ENCODE results near the gene PRSS22. TPM values are rescaled to one million over a fixed set of nuclear protein-coding genes. Genes with fewer than 3 reads are reported as not detected.

The PRSS22 gene, protein sequence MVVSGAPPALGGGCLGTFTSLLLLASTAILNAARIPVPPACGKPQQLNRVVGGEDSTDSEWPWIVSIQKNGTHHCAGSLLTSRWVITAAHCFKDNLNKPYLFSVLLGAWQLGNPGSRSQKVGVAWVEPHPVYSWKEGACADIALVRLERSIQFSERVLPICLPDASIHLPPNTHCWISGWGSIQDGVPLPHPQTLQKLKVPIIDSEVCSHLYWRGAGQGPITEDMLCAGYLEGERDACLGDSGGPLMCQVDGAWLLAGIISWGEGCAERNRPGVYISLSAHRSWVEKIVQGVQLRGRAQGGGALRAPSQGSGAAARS
- 1 to 10 TPM in 2 of 12 donors, under 1 TPM in 2, not detected in 8; 0.13 to 2.1 (median 1.3) TPM for polyA plus RNA-seq (ENCODE audit: insufficient read length in 12 of 12)
- long read RNA-seq, donor 1 = 0 reads
- long read RNA-seq, donor 2 = 0 reads
- long read RNA-seq, donor 3 = 0 reads
- long read RNA-seq, donor 4 = 0 reads
- long read RNA-seq, donor 5 = 0 reads
- long read RNA-seq, donor 6 = 0 reads
- long read RNA-seq, donor 7 = 0 reads
- long read RNA-seq, donor 8 = 0 reads
- long read RNA-seq, donor 9 = 0 reads
- long read RNA-seq, donor 10 = 0 reads
- long read RNA-seq, donor 11 = 0 reads

DNA sequence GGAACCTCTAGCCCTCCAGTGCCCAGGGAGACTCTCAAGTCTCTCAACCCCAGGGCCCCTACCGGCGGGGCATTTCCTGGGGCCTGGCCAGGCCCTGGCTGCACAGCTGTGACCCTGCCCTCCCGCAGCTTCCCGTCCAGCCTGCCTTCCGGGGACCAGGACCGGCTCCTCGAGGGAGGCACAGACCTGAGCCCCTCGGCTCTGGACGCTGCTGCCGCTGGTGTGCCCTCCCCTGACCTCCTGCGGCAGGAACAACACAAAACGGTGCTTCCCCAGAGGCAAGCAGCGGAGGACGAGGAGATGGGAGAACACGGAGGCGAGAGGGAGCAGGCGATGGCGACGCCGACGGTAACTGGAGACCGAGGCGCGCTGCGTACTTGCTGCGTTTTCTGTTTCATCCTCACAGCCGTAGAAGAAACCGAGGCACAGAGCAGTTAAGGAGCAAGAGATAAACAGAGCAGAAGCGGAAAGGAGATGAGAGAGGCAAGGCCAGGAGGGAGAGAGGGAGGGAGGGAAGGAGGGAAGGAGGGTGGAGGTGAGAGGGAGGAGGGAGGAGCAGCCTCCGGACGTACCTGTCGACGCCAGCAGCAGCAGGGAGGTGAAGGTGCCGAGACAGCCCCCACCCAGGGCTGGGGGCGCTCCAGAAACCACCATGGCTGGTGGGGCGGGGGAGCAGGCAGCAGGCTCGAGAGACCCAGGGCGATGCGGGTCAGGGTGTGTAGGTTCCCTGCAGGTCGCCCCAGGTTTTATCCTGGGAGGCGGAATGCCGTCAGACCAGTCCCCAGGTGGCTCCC is at the start of gene PRSS22:
TSS of gene PRSS22 (minus strand) at position 720 of the 794 bp plus-strand sequence. CDS start at position 654, 66 bp downstream.
- DNase-seq = no peak

DNA sequence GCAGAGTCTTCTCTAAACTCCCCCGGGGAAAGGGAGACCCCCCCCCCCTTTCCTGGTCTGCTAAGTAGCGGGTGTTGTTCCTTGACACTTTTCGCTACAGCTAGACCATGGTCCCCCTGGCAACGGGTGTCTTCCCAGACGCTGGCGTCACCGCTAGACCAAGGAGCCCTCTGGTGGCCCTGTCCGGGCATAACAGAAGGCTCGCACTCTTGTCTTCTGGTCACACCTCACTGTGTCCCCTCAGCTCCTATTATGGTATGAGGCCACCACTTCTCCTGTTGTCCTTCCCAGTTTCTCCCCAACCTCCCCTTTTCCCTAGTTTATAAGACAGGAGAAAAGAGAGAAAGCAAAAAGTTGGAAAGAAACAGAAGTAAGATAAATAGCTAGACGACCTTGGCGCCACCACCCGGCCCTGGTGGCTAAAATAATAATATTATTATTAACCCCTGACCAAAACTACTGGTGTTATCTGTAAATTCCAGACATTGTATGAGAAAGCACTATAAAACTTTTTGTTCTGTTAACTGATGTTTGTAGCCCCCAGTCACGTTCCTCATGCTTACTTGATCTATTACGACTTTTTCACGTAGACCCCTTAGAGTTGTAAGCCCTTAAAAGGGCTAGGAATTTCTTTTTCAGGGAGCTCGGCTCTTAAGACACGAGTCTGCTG is 49.2 kb upstream of the PRSS22 start:
- peak; percentile 43 for DNase-seq

DNA sequence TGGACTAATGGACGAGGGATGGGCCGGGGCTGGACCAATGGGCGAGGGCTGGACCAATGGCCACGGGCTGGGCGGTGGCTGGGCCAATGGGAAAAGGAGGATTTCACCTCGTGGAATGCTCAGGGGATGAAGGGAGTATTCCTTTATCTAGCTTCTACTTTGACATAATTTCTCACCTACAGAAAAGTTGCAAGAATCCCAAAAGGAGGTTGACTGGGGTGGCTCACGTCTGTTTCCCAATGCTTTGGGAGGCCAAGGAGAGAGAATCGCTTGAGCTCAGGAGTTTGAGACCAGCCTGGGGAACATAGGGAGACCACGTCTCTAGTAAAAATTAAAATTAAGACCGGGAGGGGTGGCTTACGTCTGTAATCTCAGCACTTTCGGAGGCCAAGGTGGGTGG is 48.0 kb upstream of the PRSS22 start:
- no peak for DNase-seq

DNA sequence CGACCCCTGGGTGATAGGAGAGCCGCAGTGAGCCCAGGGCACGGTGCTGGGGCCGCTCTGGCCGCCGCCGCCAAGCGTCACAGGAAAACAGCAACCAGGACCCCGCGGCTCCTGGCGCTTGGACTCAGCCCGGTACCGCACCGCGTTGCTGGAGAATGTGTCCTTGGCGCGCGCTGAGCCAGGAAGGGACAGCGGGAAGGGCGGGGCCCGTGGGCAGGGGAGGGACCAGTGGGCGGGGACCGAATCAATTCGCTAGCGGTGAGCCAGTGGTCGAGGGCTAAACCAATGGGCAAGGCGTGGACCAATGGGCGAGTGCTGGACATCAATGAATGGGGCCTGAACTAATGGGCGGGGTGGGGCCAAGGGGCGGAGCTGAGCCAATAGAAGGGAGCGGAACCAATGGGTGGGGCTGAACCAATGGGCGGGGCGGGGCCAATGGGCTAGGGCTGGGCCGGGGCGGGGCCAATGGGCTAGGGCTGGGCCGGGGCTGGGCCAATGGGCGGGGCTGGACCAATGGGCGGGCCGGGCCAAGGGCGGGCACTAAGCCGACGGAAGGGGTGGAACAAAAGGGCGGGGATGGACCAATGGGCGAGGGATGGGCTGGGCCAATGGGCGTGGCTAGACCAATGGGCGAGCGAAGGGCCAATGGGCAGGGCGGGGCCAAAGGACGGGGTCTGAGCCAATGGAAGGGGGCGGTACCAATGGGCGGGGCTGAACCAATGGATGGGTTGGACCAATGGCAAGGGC is 47.4 kb upstream of the PRSS22 start:
- peak; percentile 95 for DNase-seq

DNA sequence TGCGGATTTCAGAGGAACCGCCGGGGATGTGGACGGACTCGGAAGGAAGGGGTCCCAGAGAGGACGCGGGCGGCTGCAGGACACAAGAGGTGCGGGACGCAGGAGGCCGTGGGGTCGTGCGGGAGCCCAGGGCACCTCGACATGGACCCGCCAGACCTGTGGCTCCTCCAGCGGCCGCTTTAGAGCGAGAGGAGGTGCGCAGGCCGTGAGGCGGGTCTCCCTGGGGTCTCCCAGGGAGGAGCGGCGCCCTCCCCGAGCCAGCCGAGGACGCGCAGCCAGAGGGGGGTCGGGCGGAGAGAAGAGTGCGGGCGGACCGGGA is 46.9 kb upstream of the PRSS22 start:
- DNase-seq = no peak

DNA sequence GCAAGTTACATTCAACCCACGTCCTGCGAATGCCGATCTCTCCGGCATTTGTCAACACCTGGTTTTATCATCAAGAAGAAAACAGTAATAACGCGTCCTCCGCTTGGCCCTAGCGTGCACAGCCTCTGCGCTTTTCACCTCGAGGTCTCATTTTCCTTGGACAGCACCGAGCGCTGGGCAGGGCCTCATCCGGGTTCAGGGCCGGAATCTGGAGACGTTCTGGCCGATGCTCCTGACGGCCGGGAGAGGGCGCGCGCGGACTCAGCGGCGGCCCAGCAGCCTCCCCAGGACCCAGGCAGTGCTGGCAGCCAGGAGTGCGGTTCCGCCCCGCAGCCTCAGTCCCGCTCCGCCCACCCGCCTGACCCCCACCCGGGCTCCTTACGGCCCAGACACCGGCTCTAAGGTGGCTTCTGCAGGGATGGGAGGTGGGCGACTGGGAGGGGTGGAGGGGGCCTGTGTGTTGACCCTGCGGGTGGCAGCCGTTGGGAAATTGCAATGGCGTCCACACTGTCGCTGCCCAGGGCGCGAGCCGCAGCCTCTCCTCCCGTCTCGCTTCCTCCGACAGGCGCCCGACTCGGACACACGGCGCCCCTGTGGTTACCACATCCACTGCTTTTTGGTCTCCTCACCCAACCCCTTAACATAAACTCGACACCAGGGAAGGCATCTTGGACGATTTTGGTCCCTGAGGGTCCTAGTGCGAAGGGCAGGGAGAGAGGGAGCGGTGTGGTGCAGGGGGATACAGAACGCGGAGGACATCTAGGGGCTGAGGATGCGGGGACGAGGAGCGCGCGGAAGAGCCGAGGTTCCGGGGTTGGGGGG is 46.3 kb upstream of the PRSS22 start:
- DNase-seq = peak; percentile 92

DNA sequence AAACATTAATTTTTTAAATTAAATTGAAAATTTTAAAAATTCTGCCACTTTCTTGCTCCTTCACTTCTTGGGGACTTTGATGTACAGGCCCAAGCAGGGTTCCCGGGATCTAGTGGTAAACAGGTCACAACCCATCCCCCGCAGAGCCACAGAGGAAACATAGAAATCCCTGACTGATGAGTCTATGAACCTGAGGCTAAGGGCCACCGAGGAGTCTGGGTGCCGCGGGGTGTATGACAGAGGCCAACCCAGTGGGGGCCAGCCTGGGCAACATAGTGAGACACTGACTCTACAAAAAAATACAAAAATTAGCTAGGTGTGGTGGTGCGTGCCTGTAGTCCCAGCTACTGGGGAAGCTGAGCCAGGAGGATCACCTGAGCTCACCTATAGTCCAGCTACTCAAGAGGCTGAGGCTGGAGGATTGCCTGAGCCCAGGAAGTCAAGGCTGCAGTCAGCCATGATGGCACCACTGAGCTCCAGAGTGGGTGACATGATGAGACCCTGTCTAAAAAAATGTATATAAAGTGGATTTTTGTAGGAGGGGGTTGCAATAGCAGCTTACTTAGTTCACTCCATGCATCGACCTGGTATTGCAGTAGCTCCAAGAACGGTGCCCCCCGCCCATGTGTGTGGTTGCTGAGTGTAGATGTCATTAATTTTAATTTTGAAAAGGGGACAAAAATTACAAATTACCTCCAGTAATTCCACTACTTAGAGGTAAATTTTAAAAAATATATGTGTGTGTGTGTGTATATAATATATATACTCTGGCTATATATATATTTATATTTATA is 44.6 kb upstream of the PRSS22 start:
- DNase-seq = no peak

DNA sequence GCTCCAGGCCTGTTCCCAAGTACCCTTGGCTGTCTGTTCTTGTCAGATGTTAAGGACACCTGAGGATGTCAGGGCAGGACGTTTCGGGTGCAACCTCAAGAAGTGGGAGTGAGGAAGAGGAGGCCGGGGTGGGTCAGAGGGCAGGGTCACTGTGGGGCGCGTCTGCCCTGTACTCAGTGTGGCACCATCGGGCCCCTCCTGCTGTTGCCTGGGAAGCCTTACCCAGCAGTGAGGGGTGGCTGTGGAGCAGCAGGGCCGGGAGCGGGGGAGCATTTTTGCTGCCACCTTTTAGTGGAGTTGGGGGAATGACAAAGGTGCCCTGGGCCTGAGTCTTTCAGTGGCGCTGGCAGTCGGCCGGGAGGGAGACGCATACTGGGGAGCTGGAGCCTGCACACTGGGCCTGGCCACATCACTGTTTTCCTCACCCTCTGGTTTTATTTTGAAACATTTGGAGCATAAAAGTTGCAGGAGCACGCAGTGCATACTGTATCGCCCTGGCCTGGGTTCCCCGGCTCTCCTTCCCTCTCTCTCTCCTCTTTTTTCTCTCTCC is 42.6 kb upstream of the PRSS22 start:
- no peak for DNase-seq

DNA sequence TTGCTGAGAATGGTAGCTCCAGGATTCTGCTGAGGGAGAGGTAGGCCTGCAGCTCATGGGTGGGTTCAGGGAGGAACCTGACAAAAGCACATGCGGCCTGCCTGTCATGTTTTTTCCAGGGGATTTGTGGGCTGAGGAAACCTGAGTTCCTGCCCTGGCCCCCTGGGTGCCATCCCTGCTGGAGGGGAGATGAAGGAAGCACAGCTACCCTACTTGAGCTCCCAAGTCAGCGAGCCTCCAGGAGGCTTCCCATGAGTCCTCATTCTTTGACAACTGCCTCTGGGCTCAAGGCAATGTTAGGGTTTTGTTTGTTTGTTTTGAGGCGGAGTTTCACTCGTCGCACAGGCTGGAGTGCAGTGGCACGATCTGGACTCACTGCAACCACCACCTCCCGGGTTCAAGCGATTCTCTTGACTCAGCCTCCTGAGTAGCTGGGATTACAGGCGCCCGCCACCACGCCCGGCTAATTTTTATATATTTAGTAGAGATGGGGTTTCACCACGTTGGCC is 41.6 kb upstream of the PRSS22 start:
- DNase-seq = no peak

DNA sequence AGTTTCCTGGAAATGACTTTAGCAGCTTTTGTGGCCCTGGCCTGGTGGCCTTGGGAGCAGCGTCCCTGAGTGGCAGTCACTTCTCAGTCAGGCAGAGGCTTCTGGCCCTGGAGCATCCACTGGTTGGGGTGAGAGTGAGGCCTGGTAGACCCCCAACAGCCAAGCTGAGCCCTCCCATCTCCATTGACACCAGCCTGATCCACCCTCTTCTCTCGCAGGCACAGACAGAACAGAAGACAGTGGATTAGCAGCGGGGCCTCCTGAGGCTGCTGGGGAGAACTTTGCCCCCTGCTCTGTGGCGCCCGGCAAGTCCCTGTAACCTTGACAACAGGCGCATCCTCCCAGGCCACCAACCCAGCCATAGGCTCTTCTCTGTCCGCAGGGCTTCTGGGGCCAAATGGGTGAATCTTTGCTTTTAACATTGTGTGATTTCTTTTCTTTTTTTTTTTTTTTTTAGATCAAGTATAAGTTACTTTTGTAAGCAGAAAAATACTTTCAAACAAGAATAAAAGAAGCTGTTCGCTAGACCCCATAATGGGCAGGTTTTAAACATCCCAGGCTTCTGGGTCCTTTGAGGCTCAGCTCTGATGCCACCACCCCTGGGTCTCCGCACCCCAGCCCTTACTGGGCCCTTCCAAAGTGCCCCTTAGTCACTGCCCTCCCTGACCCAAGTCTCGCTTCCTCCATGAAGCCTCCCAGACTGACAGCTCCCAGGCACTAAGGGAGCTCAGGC is 41.0 kb upstream of the PRSS22 start:
- no peak for DNase-seq

DNA sequence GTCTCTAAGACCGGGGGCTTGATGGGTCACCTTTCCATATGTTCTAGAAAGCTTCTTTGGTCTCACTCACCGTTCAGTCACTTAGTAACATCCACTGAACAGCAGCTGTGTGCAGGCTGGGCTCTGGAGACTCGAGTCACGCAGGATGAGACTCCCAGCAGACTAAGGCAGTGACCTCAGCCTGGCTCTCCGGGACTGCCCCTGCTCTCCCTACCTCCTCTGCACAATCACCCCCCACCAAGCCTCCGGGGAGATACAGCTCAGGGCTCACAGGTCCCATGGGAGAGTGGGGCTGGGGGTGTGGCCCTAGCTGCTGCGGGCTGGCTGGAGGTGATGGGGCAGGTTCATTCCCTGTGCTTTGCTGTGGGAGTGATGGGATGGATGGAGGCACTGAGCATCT is 39.1 kb upstream of the PRSS22 start:
- DNase-seq = no peak

DNA sequence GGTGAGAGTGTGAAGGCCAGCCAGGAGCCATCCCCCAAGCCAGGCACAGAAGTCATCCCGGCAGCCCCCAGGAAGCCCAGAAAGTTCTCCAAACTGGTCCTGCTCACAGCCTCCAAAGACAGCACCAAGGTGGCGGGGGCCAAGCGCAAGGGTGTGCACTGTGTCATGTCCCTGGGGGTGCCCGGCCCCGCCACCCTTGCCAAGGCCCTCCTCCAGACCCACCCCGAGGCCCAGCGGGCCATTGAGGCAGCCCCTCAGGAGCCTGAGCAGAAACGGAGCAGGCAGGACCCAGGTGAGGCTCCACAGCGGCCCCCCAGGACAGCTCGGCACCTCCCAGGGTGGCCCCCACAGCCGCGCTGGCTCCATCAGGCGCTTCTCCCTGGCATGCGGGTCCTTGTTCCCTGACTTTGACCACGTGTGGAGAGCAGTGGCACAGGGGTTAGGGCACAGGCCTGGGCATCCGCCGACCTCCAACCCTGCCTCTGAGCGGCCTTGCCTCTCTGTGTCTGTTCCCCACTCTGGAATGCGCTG is 38.6 kb upstream of the PRSS22 start:
- no peak for DNase-seq

DNA sequence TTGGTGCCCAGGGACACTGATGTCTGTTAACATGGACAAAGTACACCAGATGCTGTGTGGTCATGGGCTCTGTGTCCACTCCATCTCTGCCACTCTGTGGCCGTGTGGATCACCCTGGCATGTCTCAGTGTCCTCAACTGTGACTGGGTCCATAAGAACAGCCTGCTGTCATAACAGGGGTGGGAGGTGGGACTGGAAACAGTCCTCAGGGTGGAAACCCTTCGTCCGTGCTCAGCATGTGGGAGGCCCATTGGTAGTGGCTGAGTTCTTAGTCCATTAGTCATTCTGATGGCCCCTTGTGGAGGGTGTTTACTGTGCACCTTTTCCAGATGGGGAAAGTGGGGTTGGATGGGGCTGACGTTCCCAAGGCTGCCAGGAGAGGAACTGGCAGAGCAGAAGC is 37.8 kb upstream of the PRSS22 start:
- DNase-seq = no peak

DNA sequence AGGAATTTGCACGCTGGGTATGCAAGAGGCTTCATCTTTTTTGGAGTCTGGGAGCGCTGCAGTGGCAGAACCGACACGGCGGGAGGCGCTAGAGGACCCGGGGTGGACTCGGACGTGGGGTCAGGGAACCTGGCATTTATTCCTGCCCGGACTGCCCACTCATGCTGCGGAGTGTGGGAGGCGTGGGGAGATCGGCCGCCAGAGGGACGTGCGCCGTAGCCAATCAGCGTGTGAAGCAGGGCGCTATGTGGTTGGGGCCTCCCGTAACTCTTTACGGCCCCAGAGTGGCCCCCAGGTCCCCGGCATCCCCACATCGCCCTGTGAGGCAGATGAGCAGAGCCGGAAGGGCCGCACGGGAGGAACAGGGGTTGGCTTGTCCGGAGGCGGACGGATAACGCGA is 36.3 kb upstream of the PRSS22 start:
- no peak for DNase-seq

DNA sequence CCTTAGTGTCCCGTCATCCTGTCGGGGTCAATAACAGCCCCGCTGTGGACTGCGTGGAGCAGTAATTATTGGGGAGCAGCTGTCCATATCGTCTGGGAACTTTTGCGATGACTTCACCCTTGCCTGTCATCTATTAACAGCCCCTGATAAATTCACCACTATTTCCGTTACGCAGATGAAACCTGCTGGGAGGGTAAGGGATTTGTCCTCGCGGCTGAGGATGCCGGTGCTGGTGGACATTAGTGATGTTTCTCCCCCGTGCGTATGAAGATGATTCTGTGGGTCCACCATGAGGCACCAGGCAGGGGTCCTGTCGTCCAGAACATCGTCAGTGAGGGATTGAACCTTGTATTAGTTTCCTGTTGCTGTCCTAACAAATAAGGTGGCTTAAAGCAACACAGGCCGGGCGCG is 26.1 kb upstream of the PRSS22 start:
- DNase-seq = no peak

DNA sequence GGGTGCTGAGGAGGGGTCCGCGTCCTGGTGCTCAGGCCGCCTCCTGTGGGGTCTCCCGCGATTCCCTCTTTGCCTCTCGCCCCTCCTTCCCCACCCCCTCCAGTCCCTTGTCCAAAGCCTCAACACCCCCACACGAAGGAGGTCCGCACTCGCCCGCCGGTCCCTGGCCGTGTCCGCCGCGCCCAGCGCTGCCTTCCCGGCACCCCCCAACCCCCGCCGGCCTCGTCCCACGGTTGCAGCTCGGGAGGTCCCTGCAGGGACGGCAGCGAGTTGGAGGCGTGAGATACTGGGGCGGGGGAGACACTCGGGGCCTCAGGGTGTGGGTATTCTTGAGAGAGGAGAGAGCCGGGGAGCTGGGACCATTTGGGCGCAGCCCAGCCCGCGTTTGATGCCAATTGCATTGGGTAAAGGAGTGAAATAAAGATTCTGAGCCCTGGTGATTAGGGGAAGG is 25.5 kb upstream of the PRSS22 start:
- no peak for DNase-seq

DNA sequence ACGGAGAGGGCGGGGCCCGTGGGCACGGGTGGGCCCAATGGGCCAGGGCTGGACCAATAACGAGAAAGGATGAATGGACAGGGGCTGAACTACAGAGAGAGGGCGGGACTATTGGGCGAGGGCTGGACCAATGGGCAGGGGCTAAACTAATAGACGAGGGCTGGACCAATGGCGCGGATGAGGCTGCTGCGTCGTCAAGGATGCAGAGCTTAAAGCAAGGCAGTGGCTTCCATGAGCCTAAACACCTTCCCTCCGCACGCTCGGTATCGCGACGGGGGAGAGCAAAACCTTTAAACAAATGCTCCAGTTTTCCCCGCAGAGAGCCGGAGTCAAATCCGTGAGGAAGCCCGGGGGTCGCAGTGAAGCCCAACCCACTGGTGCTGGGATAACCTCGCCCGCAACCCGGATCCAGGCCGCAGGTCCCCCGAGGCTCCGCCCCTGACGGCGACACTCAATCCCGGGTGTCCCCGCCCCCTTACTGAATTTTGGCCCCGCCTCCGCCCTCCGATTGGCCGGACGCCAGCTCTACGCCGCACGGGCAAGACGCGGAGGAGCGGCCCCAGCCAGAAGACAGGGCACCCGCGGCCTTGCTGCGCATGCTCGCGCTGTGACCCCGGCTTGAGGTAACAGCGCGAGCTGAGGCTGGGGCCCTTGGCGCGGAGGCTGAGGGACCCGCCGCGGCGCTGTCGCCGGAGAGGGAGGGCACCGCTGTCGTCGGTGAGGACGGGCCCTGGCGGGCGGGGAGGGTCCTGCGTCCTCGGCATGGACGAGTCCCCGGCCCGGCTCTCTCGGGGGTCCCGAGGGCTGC is 24.9 kb upstream of the PRSS22 start, which contains the start of gene FLYWCH2:
TSS of gene FLYWCH2 (plus strand) at position 566 of the 808 bp plus-strand sequence. CDS start 13,235 bp downstream, outside the sequence.
- peak; percentile 98 for DNase-seq

Data from muscle of arm (tissue), 14 donors.